ENCODE data around the gene TEX19.
"Not testable (repeated sequence)": the region's sequence is repeated elsewhere in the genome, so short reads cannot be mapped to it uniquely, and the experiment has no call there.

Gene TEX19

GRCh38 chr17:82376042-82376730, 17.1 kb downstream of the TEX19 start:
- no peak for DNase-seq (ENCODE audit: low read depth in 3 of 3)

- DNase-seq (ENCODE audit: low read depth in 3 of 3): not testable (repeated sequence)
Observed at GRCh38 chr17:82377294-82377693, 18.2 kb downstream of the TEX19 start.

- no peak for DNase-seq (ENCODE audit: low read depth in 3 of 3)
Observed at GRCh38 chr17:82377924-82378740, 19.1 kb downstream of the TEX19 start.

- DNase-seq (ENCODE audit: low read depth in 3 of 3): no peak
Observed at GRCh38 chr17:82378741-82379021, 19.6 kb downstream of the TEX19 start.

- DNase-seq (ENCODE audit: low read depth in 3 of 3): no peak
Observed at GRCh38 chr17:82380860-82381702, 22.0 kb downstream of the TEX19 start.

- DNase-seq (ENCODE audit: low read depth in 3 of 3): not testable (repeated sequence)
Observed at GRCh38 chr17:82381703-82382009, 22.6 kb downstream of the TEX19 start.

- DNase-seq (ENCODE audit: low read depth in 3 of 3): not testable (repeated sequence)
Observed at GRCh38 chr17:82382220-82382932, 23.3 kb downstream of the TEX19 start.

GRCh38 chr17:82382933-82383255, 23.8 kb downstream of the TEX19 start:
- DNase-seq (ENCODE audit: low read depth in 3 of 3): no peak

GRCh38 chr17:82383411-82383810, 24.4 kb downstream of the TEX19 start:
- no peak for DNase-seq (ENCODE audit: low read depth in 3 of 3)

- DNase-seq (ENCODE audit: low read depth in 3 of 3): no peak
Observed at GRCh38 chr17:82384051-82384729, 25.1 kb downstream of the TEX19 start.

GRCh38 chr17:82384730-82385481, 25.9 kb downstream of the TEX19 start:
- DNase-seq (ENCODE audit: low read depth in 3 of 3): no peak

GRCh38 chr17:82385559-82386254, 26.7 kb downstream of the TEX19 start:
- no peak for DNase-seq (ENCODE audit: low read depth in 3 of 3)

GRCh38 chr17:82386255-82386831, 27.3 kb downstream of the TEX19 start:
- no peak for DNase-seq (ENCODE audit: low read depth in 3 of 3)

- DNase-seq (ENCODE audit: low read depth in 3 of 3): no peak
Observed at GRCh38 chr17:82386881-82387704, 28.0 kb downstream of the TEX19 start.

- DNase-seq (ENCODE audit: low read depth in 3 of 3): no peak
Observed at GRCh38 chr17:82387705-82388106, 28.7 kb downstream of the TEX19 start.

GRCh38 chr17:82388223-82388921, 29.3 kb downstream of the TEX19 start:
- no peak for DNase-seq (ENCODE audit: low read depth in 3 of 3)

- no peak for DNase-seq (ENCODE audit: low read depth in 3 of 3)
Observed at GRCh38 chr17:82388922-82389283, 29.9 kb downstream of the TEX19 start.

- DNase-seq (ENCODE audit: low read depth in 3 of 3): no peak
Observed at GRCh38 chr17:82389379-82389778, 30.3 kb downstream of the TEX19 start.

All from stimulated activated CD4-positive, alpha-beta T cell treated with anti-CD3 and anti-CD28 coated beads, TNF-alpha, amount 100 ng/mL, for 4 hours (primary cell).